Stomach (tissue), 9 donors: ENCODE results near the gene G6PC1. TPM values are rescaled to one million over a fixed set of nuclear protein-coding genes. Genes with fewer than 3 reads are reported as not detected.
"Not testable (repeated sequence)": the region's sequence is repeated elsewhere in the genome, so short reads cannot be mapped to it uniquely, and the experiment has no call there.

Experiments
- DNase-seq, 2 donors: peaks; one replicate each; pipeline versions ENCODE4 v3.0.0 to v3.0.0-alpha.2; 2013 to 2019
- H3K27ac ChIP-seq, 5 donors: fragments of 200-600 bp in 4 of 5; sonication (generic) in 4 of 5; one replicate each; pipeline ENCODE4 v1.5.1; 2013 to 2019; ENCODE audit warnings: mild to moderate bottlenecking in 1 of 5, moderate library complexity in 1 of 5
- H3K27me3 ChIP-seq, 3 donors: fragments of 200-600 bp; sonication (generic); one replicate each; pipeline ENCODE4 v1.5.1; 2017 to 2019; ENCODE audit warnings: mixed run types in 1 of 3
- H3K36me3 ChIP-seq, 4 donors: fragments of 200-600 bp; sonication (generic); 1 replicate in 3 of 4; 2 replicates in 1 of 4; pipeline ENCODE4 v1.5.1; 2016 to 2019
- H3K4me1 ChIP-seq, 4 donors: fragments of 200-600 bp; sonication (generic); one replicate each; pipeline ENCODE4 v1.5.1; 2016 to 2019
- H3K4me3 ChIP-seq, 4 donors: fragments of 200-600 bp; sonication (generic) in 3 of 4; one replicate each; pipeline ENCODE4 v1.5.1; 2016 to 2019; ENCODE audit warnings: mild to moderate bottlenecking in 1 of 4
- H3K9me3 ChIP-seq, 4 donors: fragments of 200-600 bp; sonication (generic); one replicate each; pipeline ENCODE4 v1.5.1; 2016 to 2019
- CTCF ChIP-seq, 7 experiments: fragments of 450-650 bp in 4 of 7; fragments of 200-600 bp in 3 of 7; sonication (generic) in 3 of 7; IDR thresholded peaks; one replicate each; pipeline ENCODE4 v1.5.1; 2016 to 2019; ENCODE audit warnings: antibody characterized with exemption in 7 of 7, control low read depth in 2 of 7, mild to moderate bottlenecking in 1 of 7
- EP300 ChIP-seq: sonication (generic); formaldehyde crosslinking; IDR thresholded peaks from one replicate; pipeline ENCODE4 v1.6.1; 2017; ENCODE audit warnings: antibody characterized with exemption
- POLR2A ChIP-seq, 4 donors: fragments of 450-650 bp; IDR thresholded peaks; one replicate each; pipeline ENCODE4 v1.6.1; 2016; ENCODE audit warnings: antibody characterized with exemption in 4 of 4, control low read depth in 2 of 4, mild to moderate bottlenecking in 1 of 4, moderate library complexity in 1 of 4
- POLR2AphosphoS5 ChIP-seq, 3 donors: sonication (generic); formaldehyde crosslinking; IDR thresholded peaks; one replicate each; pipeline ENCODE4 v1.6.1; 2016; ENCODE audit warnings: antibody characterized with exemption in 3 of 3
- WGBS, 5 donors: extraction: QIAGEN DNeasy Blood & Tissue Kit in 3 of 5; methylation state at CpG; one replicate each; pipeline versions ENCODE4 v1.1.5 to v1.1.7; 2013 to 2018; 5-methylcytosine and 5-hydroxymethylcytosine counted together
- intact Hi-C: fragments of 100-400 bp; cut with DNase I; formaldehyde crosslinking; loops from one replicate; pipeline ENCODE4 v1.15.1; 2023; ENCODE audit warnings: low total_unique reads
- polyA plus RNA-seq, 3 donors: library from polyadenylated mRNA; stranded (reverse); fragments of 200-250 nt; gene quantifications; one replicate each; pipeline ENCODE4 v1.2.3, GENCODE V29; 2013
- total RNA-seq, 5 donors: library from RNA; depleted of rRNA; stranded (reverse); fragments of >200 nt; gene quantifications; one replicate each; pipeline versions ENCODE4 v1.1.0 to v1.2.3, GENCODE V29; 2014 to 2016
- donor health status: healthy with polysubstance abuse.
- donor health status: Bipolar disorder and iron deficiency.
- donor health status: healthy.

G6PC1 gene
- total and polyA plus RNA-seq, 8 donors = 4.0 TPM; not detected in 7

- DNase-seq = no peak
- no peaks in the 10 kb centered on the region for H3K9me3 ChIP-seq
- WGBS, 5 donors = 48 to 70% (median 60%) methylated on average over 3 of the region's 3 CpGs
- H3K36me3 ChIP-seq = no peaks in the 10 kb centered on the region
- peaks cover 0 to 12% (median 0%) of the 10 kb centered on the region in 3 donors for H3K27me3 ChIP-seq
- peaks cover 1 to 15% (median 9%) of the 10 kb centered on the region in 4 donors for H3K4me1 ChIP-seq
- no peak overlapping the region for H3K4me3 ChIP-seq
- no peak overlapping the region for H3K27ac ChIP-seq
- intact Hi-C loops = no loop called here
- TF ChIP-seq EP300 (no peak), POLR2AphosphoS5 (IDR thresholded peaks at IDR 0.05) (no peak), POLR2A (IDR thresholded peaks at IDR 0.05) (no peak), CTCF (IDR thresholded peaks at IDR 0.05) (no peak)
Measured at GRCh38 chr17:42913981-42914617, 13.5 kb downstream of the G6PC1 start.

GRCh38 chr17:42915288-42915687 is 14.7 kb downstream of the G6PC1 start:
- WGBS, 5 donors = 95 to 96% (median 95%) methylated on average over 6 of the region's 6 CpGs
- Histone ChIP-seq H3K4me1 (peaks cover 13 to 27% (median 20%) of the 10 kb centered on the region in 4 donors), H3K27me3 (peaks cover 0 to 12% (median 0%) of the 10 kb centered on the region in 3 donors)
- H3K36me3 ChIP-seq, DNase-seq, H3K9me3 ChIP-seq, H3K4me3 ChIP-seq, intact Hi-C loops, H3K27ac ChIP-seq: not testable (repeated sequence)

- H3K27ac ChIP-seq = not testable (repeated sequence)
Measured at GRCh38 chr17:42916388-42917235, 16.0 kb downstream of the G6PC1 start.

GRCh38 chr17:42917236-42917603 is 16.6 kb downstream of the G6PC1 start:
- no peak overlapping the region for H3K27ac ChIP-seq
- no peak for DNase-seq
- no peaks in the 10 kb centered on the region for H3K9me3 ChIP-seq
- no peaks in the 10 kb centered on the region for H3K27me3 ChIP-seq
- WGBS, 5 donors = 68 to 81% (median 78%) methylated on average over 8 of the region's 8 CpGs
- H3K4me3 ChIP-seq = no peak overlapping the region
- peaks cover 17 to 41% (median 29%) of the 10 kb centered on the region in 4 donors for H3K4me1 ChIP-seq
- TF ChIP-seq POLR2AphosphoS5 (IDR thresholded peaks at IDR 0.05) = no peak
- no peak for TF ChIP-seq POLR2A (IDR thresholded peaks at IDR 0.05)
- no peak for TF ChIP-seq EP300
- no peak for TF ChIP-seq CTCF (IDR thresholded peaks at IDR 0.05)
- H3K36me3 ChIP-seq = no peaks in the 10 kb centered on the region
- intact Hi-C loops = no loop called here

More at GRCh38 chr17:42916388-42917235, 16.0 kb downstream of the G6PC1 start:
- H3K9me3 ChIP-seq, H3K27me3 ChIP-seq, H3K36me3 ChIP-seq, intact Hi-C loops, DNase-seq, H3K4me3 ChIP-seq: not testable (repeated sequence)
- WGBS, 5 donors = 75 to 84% (median 81%) methylated on average over 4 of the region's 4 CpGs
- peaks cover 17 to 39% (median 26%) of the 10 kb centered on the region in 4 donors for H3K4me1 ChIP-seq

GRCh38 chr17:42918902-42919521 is 18.4 kb downstream of the G6PC1 start:
- H3K4me1 ChIP-seq = peaks cover 17 to 50% (median 34%) of the 10 kb centered on the region in 4 donors
- intact Hi-C loops = no loop called here
- no peaks in the 10 kb centered on the region for H3K27me3 ChIP-seq
- no peak overlapping the region for H3K4me3 ChIP-seq
- no peaks in the 10 kb centered on the region for H3K36me3 ChIP-seq
- peak; percentile 41 to 44 for DNase-seq
- peak overlapping the region in 4 of 5 donors; percentile 2 to 60 (median 35) for H3K27ac ChIP-seq
- WGBS, 5 donors = 19 to 36% (median 22%) methylated on average over 3 of the region's 3 CpGs
- no peaks in the 10 kb centered on the region for H3K9me3 ChIP-seq
- TF ChIP-seq EP300 = no peak
- peak in 1 of 3 donors; percentile 10 for TF ChIP-seq POLR2AphosphoS5 (IDR thresholded peaks at IDR 0.05)
- TF ChIP-seq CTCF (IDR thresholded peaks at IDR 0.05) = no peak

- Histone ChIP-seq H3K4me1 (peaks cover 17 to 48% (median 34%) of the 10 kb centered on the region in 4 donors), H3K27ac (peak overlapping the region in 3 of 5 donors; percentile 2 to 60 (median 48))
- H3K27me3 ChIP-seq, H3K4me3 ChIP-seq, intact Hi-C loops, H3K36me3 ChIP-seq, H3K9me3 ChIP-seq, DNase-seq: not testable (repeated sequence)
- 64 to 79% (median 75%) methylated on average over 10 of the region's 10 CpGs for WGBS, 5 donors
Measured at GRCh38 chr17:42919522-42920077, 19.0 kb downstream of the G6PC1 start.
